ENCODE results near the gene SIX2.

SIX2 gene

GRCh38 chr2:45000921-45001868, 8.1 kb downstream of the SIX2 start:
- no peak for DNase-seq

DNA sequence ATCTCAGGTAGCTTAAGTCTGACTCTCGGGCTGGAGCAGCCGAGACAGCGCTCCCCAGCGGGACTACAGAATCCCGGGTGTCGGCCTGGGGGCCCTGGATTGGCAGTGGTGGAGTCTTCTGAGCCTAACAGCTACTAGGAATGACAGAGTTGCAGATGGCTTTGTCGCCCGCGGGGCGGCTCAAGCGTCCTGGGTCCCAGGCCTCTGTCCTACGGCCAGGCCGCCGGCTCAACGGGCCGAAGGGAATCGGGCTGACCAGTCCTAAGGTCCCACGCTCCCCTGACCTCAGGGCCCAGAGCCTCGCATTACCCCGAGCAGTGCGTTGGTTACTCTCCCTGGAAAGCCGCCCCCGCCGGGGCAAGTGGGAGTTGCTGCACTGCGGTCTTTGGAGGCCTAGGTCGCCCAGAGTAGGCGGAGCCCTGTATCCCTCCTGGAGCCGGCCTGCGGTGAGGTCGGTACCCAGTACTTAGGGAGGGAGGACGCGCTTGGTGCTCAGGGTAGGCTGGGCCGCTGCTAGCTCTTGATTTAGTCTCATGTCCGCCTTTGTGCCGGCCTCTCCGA, 8.8 kb downstream of the SIX2 start:
- no peak for DNase-seq

GRCh38 chr2:44999540-44999939, 9.7 kb downstream of the SIX2 start:
- DNase-seq, result no peak

DNA sequence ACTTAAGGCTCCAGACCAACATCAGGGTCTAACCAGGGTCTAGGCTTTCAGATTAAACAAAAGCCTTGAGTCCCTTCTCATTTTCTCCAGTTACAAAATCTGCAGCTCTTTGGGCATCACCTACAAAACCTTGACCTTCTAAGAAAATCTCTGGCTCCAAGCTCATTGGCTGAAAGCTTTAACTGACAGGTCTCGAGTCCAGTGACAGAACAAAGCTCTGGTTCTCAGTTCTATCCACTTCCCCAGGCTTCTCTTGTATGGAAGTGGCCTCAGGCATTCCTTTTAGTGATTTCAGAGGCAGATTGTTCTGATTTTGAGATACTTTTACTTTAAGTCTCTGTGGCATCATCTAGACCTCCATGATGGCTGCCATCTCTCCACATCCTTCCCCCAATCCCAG, 11.3 kb downstream of the SIX2 start:
- DNase-seq, result no peak

- no peak for DNase-seq
Measured at GRCh38 chr2:44996356-44996755, 12.9 kb downstream of the SIX2 start.

- no peak for DNase-seq
Measured at GRCh38 chr2:44994377-44994776, 14.9 kb downstream of the SIX2 start.

- DNase-seq, result no peak
Measured at GRCh38 chr2:44989176-44989575, 20.1 kb downstream of the SIX2 start.

GRCh38 chr2:44983836-44984604, 25.2 kb downstream of the SIX2 start:
- no peak for DNase-seq

- DNase-seq, result peak; percentile 58
Measured at GRCh38 chr2:44981714-44982108, 27.5 kb downstream of the SIX2 start.

DNA sequence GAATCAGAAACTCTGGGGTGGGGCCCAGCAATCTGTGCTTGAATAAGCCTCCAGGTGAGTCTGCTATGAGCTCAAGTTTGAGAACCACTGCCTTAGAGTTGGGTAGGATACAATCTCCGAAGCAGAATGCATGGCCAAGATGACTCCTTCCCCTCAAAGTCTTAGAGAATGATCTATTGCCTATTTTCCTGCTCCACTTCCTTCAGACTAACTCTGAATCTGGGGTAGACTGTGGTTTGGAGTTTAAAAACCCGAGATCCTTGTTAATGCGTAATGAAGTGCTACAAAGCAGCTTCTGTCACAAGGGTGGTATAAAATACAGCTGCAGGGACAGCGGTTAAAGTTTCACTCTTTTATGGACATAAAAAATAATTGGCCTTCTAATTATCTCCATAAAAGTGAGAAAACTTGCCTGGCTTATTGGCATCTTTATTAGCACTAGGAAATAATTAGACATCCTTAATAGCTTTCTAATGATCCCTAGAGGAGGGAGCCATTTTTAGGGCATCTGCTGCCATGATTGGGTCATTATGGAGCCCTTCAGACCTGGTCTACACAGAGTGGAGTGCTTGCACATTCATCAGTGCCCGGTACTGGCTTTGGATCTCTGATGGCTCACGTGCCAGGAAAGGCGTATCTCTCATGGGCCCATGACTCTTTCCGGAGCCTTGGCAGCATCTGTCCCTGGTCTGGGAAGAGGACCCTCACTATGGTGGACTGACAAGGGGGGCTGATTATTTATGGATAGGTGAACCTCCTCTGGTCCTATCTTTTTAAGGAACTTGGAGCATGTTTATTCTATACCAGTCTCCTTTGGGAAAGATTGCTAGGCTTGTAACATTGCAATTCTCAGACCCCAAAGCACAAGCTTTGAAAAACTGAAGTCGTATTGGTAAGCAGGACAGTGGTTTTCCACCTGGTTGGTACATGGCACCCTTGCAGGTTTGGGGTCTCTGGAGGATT, 28.2 kb downstream of the SIX2 start:
- DNase-seq, result no peak

DNA sequence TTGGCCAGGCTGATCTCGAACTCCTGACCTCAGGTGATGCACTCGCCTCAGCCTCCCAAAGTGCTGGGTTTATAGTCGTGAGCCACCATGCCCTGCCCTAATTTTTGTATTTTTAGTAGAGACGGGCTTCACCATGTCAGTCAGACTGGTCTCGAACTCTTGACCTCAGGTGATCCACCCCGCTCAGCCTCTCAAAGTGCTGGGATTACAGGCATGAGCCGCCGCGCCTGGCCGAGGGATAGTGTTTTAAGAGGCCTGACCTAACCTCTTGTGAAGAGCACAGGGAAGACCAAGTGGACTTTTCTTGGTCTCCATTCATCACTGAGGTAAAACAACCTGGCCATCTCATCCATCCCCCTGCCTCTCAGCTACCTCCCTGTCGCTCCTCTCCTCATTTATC, 29.7 kb downstream of the SIX2 start:
- DNase-seq, result no peak

DNA sequence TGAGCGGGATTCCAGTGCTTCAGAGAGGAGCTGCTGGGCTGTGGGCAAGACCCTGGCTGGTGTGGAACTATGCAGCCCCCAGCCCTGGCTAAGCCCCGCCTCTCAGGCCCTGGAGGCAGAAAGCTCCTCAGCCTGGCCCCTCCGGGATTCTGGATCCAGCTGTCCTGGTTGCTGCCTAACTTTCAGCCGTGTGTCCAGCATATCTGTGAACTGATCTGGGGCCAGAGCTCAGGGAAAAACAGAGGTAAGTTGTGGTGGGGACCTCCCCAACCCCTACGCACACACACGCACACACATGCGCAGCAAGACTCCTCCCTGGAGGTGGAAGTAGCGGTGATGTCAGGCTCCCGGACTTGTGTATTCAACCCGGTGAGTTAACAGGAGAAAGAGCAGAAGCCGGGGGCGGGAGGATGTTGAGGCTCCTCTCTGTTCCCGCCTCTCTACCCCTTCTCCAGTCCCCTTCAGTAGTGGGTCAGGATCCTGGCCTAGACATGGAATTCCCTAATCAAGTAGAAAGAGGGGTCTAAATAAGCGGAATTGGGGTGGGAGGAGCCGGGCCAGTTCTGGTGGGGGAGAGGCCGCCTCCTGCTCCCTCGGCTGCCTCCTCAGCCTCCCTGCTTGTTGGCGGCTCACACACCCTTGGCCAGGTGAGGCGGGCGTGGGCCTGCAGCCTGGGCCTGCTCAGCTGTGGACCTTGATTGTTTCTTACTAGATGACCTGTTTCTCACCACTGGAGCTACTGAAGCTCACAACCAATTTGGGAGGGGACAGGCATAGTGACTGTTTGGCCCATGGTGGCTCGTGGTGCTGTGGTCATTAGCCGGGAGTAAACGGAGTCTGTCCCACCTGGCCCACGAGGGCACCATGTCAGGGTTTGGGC, 33.4 kb downstream of the SIX2 start:
- DNase-seq, result no peak

DNA sequence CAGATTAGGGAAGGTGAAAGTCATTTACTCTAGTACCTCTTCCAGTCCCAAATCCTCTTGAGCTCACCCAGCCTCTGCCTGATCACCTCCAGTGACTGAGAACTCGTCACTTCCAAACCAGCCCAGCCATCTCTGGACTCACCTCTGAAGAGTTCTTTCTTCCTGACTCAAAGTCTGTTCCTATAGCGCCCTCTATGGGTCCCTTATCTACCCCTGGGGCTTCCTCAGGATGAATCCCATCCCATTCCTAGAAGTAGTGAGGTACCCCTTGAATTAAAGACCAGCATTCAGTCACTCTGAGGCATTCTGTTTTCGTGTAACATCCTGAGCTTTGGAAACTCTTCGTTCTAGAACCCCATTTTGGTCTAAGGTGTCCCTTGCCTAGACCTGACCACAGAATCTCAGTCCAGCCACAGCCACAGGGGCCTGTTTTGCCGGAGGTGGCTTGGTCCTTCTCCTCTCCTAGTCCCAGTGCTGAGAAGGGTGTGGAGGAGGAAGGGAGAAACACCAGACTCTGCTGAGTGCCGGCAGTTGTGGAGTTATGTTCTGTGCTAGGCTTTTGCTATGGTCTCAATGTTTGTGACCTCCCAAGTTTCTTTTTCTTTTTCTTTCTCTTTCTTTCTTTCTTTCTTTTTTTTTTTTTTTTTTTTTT, 35.1 kb downstream of the SIX2 start:
- DNase-seq, result no peak

- no peak for DNase-seq
Measured at GRCh38 chr2:44972771-44973535, 36.3 kb downstream of the SIX2 start.

- no peak for DNase-seq
Measured at GRCh38 chr2:44970846-44971450, 38.3 kb downstream of the SIX2 start.

DNA sequence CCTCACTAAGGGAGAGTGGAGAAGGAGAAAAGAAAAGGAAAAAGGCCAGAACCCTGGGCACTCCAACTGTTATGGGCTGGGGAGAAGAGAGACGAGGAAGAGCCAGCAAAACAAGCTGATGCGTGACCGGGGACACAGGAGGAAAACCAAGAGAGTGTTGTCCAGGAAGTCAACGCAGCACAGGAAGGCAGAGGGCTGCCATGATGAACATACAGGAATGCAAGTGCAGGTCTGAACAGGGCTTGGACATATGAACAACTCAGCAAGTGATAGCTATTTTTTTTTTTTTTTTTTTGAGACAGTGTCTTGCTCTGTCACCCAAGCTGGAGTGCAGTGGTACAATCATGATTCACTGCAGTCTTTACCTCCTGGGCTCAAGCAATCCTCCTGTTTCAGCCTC, 39.3 kb downstream of the SIX2 start:
- no peak for DNase-seq

- DNase-seq, result no peak
Measured at GRCh38 chr2:44967727-44968432, 41.4 kb downstream of the SIX2 start.

DNA sequence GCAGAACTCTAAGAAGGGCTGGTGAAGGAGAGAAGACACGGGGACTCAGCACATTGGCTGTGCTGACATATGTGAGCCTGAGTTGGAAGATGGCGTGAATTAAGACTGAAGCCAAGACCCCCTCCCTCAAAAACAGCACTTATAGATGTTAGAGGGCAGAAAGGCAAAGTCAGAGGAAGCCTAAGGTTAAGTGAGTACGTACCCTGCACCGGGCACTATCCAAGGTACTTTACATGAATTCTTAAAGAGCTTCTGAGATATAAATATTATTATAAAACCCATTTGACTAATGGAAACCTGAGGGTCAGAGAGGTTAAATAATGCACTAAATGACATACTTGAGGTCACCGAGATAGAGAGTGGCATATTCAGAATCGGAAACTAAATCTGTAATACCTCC, 42.2 kb downstream of the SIX2 start:
- no peak for DNase-seq

- DNase-seq, result no peak
Measured at GRCh38 chr2:44965684-44966083, 43.6 kb downstream of the SIX2 start.
